Nephron progenitor cell (in vitro differentiated cells): ENCODE data around the gene ARSA.

Source experiments
- DNase-seq: peaks from one replicate; pipeline ENCODE4 v3.0.0; 2021
- H3K27ac Mint-ChIP-seq: 2 replicates; pipeline ENCODE4 v1.8.0; 2021; ENCODE audit warnings: mild to moderate bottlenecking, moderate library complexity, mixed read lengths
- H3K27me3 Mint-ChIP-seq: 2 replicates; pipeline ENCODE4 v1.8.0; 2021; ENCODE audit warnings: mild to moderate bottlenecking, low read depth, mixed read lengths; ENCODE audit not compliant: poor library complexity
- H3K36me3 Mint-ChIP-seq: 2 replicates; pipeline ENCODE4 v1.8.0; 2021; ENCODE audit warnings: low read depth, mixed read lengths
- H3K4me1 Mint-ChIP-seq: 2 replicates; pipeline ENCODE4 v1.8.0; 2021; ENCODE audit warnings: mixed read lengths
- H3K4me3 Mint-ChIP-seq: 2 replicates; pipeline ENCODE4 v1.8.0; 2021; ENCODE audit warnings: mild to moderate bottlenecking, moderate library complexity, mixed read lengths
- H3K9me3 Mint-ChIP-seq: 2 replicates; pipeline ENCODE4 v1.8.0; 2021; ENCODE audit warnings: mild to moderate bottlenecking, moderate library complexity, mixed read lengths
- TF ChIP-seq, protein P1 (sequence below): fragments of 200-600 bp; sonication (generic); IDR thresholded peaks from 2 replicates; pipeline ENCODE4 v1.5.0; 2021; ENCODE audit warnings: antibody characterized with exemption

Gene ARSA

DNA sequence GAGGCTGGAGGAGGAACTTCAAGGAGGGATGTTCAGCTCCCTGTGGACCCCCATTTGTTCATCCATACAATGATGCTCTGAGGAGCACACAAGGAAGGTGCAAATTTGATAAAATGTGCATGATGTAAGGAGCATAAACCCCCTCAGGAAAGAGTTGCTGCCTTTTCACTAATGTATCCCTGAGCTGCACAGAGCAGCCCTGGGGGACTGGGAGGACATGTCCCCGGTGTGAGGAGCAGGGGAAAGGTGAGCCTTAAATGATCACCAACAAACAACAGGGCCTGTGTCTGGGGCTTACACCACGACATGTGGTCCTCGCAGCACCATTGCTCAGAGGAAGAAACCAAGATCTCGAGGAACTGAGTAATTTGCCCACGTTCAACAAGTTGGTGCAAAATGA lies 30.9 kb downstream of the ARSA start:
- DNase-seq: no peak
- H3K27me3 Mint-ChIP-seq: peaks cover 28% of the 10 kb centered on the region
- H3K27ac Mint-ChIP-seq: no peak overlapping the region
- H3K36me3 Mint-ChIP-seq: peaks cover 19% of the 10 kb centered on the region
- H3K4me3 Mint-ChIP-seq: no peak overlapping the region
- H3K4me1 Mint-ChIP-seq: peaks cover 11% of the 10 kb centered on the region
- TF ChIP-seq, protein P1, sequence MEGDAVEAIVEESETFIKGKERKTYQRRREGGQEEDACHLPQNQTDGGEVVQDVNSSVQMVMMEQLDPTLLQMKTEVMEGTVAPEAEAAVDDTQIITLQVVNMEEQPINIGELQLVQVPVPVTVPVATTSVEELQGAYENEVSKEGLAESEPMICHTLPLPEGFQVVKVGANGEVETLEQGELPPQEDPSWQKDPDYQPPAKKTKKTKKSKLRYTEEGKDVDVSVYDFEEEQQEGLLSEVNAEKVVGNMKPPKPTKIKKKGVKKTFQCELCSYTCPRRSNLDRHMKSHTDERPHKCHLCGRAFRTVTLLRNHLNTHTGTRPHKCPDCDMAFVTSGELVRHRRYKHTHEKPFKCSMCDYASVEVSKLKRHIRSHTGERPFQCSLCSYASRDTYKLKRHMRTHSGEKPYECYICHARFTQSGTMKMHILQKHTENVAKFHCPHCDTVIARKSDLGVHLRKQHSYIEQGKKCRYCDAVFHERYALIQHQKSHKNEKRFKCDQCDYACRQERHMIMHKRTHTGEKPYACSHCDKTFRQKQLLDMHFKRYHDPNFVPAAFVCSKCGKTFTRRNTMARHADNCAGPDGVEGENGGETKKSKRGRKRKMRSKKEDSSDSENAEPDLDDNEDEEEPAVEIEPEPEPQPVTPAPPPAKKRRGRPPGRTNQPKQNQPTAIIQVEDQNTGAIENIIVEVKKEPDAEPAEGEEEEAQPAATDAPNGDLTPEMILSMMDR: no peak
- H3K9me3 Mint-ChIP-seq: no peaks in the 10 kb centered on the region

DNA sequence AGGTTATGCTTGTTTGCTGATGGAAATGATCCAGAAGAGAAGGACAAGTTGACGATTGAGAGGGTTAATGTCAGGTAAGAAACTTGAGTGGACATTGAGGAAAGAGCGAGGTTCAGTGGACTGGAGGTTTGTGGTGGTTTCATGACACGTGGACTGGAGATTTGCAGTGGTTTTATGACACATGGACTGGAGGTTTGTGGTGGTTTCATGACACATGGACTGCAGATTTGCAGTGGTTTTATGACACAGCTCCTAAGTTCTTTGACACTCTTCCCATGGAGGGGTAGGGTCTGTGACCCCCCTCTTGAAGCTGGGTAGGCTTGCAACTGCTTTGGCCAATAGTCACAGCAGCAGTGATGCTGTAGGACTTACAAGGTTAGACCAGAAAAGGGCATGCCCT lies 32.8 kb downstream of the ARSA start:
- no peak for DNase-seq
- H3K36me3 Mint-ChIP-seq: peaks cover 20% of the 10 kb centered on the region
- TF ChIP-seq, protein P1: no peak
- peaks cover 30% of the 10 kb centered on the region for H3K27me3 Mint-ChIP-seq
- H3K4me3 Mint-ChIP-seq: no peak overlapping the region
- peaks cover 4% of the 10 kb centered on the region for H3K4me1 Mint-ChIP-seq
- no peaks in the 10 kb centered on the region for H3K9me3 Mint-ChIP-seq
- H3K27ac Mint-ChIP-seq: no peak overlapping the region

DNA sequence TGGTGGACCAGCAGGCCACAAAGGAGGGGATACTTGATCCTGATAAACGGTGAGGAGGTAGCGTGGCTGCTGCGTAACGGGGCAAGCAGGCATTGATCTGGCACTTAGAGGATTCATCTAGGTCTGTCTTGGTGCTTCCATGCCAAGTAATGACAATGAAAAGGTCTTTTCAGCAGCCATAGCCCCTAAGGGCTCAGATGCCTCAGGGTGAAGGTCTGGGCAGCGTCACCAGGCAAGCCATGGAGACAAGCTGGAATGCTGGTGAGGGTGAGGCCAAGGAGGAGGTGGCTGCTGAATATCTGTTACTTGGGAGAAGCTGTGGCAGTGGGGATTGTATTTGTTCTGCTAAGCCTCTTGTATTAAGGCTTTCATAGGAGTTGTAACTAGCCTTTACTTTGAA lies 40.5 kb downstream of the ARSA start:
- Mint-ChIP-seq H3K27ac (no peak overlapping the region), H3K9me3 (no peaks in the 10 kb centered on the region), H3K27me3 (peaks cover 37% of the 10 kb centered on the region), H3K4me1 (peaks cover 7% of the 10 kb centered on the region), H3K4me3 (no peak overlapping the region), H3K36me3 (peaks cover 4% of the 10 kb centered on the region)
- TF ChIP-seq, protein P1: no peak
- no peak for DNase-seq

DNA sequence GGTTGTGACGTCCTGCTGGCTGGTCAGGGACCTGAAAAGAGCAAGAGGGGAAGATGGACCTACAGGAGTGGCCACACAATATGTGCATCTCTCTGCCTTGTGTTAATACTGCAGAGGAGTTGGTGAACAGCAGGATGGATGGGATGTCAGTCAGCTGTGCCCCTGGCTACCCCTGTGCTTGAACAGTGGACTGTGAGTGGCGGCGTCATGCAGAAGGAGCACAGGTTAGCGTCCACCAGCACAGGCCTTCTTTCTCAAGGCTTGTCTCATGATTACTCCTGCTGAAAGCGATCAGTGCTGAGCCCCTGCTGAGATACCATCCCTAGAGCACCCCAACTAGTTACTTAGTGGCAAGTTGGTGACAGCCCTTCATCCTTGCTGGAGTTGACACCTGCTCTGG lies 41.5 kb downstream of the ARSA start:
- Mint-ChIP-seq H3K4me3 (no peak overlapping the region), H3K4me1 (peaks cover 13% of the 10 kb centered on the region), H3K36me3 (no peaks in the 10 kb centered on the region), H3K9me3 (no peaks in the 10 kb centered on the region), H3K27me3 (peaks cover 37% of the 10 kb centered on the region), H3K27ac (no peak overlapping the region)
- TF ChIP-seq, protein P1: no peak
- no peak for DNase-seq

DNA sequence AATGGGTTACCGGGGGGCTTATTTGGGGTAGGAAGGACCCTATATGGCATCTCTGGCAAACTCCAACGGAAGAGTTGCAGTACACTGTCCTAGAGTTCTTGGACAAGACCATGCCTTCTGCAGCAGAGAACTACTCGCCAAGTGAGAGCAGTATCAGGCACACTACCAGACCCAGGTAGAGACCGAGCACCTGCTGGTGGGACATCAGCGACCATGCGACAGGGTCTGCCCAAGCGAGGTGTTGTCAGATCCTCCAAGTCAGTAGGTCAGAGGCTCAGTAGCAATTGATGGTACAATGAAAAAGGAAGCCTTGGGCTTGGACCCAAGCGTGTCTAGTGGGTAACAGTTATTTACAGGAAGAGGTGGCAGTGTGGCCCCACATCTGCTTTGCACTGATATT lies 42.2 kb downstream of the ARSA start:
- Mint-ChIP-seq H3K4me1 (peaks cover 14% of the 10 kb centered on the region), H3K4me3 (no peak overlapping the region), H3K27me3 (peaks cover 35% of the 10 kb centered on the region), H3K9me3 (no peaks in the 10 kb centered on the region), H3K27ac (no peak overlapping the region), H3K36me3 (no peaks in the 10 kb centered on the region)
- no peak for DNase-seq
- TF ChIP-seq, protein P1: no peak

DNA sequence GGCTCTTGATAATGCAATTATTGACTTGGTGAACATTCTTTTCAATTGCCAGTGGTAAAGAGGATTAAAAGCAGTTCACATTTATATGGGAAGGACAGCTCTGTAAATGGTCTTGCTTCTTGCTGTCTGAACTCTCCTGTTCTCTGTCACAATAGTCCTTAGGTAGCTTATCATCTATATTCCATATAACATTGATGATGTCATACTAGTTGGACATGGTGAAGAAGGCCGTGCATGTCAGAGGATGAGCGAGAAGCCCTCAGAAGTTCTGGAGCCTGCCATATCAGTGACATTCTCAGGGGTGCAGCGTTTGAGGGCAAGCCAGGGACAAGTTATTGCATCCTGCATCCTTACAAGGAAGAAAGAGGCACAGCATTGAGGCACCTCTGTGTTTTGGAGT lies 42.7 kb downstream of the ARSA start:
- Mint-ChIP-seq H3K4me1 (peaks cover 16% of the 10 kb centered on the region), H3K9me3 (no peaks in the 10 kb centered on the region), H3K27ac (no peak overlapping the region), H3K4me3 (no peak overlapping the region), H3K27me3 (peaks cover 29% of the 10 kb centered on the region), H3K36me3 (peaks cover 2% of the 10 kb centered on the region)
- TF ChIP-seq, protein P1: no peak
- DNase-seq: no peak
